ENCODE measurements around the gene ALPP.
"Not testable (repeated sequence)": the region's sequence is repeated elsewhere in the genome, so short reads cannot be mapped to it uniquely, and the experiment has no call there.

Gene ALPP

GRCh38 chr2:232407428-232408150, 29.0 kb downstream of the ALPP start:
- DNase-seq, result not testable (repeated sequence)

- DNase-seq, result not testable (repeated sequence)
Observed at GRCh38 chr2:232408269-232408668, 29.7 kb downstream of the ALPP start.

- DNase-seq, result not testable (repeated sequence)
Observed at GRCh38 chr2:232409617-232410016, 31.1 kb downstream of the ALPP start.

DNA sequence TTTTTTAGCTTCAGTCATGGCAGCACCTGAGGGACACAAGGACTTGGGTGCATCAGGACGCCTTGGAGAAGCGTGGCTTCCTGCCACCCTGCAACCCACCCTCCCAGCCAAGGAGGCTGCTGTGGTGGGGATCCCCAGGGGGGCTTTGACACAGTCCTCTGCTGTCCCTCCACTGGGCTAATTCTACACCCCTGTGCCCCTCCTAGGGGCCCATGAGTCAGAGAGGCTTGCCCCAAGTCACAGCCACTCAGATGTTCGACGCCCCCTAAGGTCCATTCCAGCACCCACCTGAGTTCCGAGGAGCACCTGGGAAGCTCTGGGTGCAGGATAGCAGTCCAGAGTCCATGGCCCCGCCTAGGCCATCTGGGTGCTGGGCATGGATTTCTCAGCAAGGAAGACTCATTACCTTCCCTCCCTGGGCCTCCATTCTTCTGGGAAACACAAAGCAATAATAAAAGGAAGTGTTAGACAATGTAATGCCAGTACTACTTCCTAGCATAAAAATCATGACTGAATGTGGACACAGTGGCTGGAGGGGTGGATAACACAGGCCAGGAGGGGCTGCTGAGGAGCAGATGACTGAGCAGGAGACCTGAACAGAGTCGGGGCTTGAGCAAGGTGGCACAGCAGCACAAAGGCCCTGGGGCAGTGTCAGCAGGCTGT, 31.8 kb downstream of the ALPP start:
- no peak for DNase-seq

DNA sequence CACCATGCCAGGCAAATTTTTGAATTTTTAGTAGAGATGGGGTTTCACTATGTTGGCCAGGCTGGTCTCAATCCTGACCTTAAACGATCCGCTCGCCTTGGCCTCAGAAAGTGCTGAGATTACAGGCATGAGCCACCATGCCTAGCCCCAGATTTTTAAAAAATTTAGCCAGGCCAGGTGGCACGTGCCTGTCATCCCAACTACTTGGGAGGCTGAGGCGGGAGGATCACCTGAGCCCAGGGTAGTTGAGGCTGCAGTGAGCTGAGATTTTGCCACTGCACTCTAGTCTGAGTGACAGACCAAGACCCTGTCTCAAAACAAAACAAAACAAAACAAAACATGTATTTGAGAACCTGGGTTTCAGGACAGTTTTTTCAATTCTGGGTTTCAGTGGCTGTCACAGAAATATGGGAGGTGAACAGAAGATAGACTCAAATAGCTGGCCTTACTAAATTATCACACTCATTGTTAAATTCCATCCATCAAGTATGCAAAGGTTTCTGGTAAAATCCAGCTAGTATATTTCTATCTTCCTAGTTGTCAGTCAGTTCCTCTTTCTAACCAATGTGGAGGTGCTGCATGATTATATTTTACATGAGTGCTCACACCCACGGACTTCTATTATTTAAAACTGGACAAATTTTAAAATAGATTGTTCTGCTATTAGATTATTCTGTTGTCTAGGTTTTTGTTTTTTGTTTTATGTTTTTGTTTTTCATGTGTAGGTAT, 33.5 kb downstream of the ALPP start:
- no peak for DNase-seq

DNA sequence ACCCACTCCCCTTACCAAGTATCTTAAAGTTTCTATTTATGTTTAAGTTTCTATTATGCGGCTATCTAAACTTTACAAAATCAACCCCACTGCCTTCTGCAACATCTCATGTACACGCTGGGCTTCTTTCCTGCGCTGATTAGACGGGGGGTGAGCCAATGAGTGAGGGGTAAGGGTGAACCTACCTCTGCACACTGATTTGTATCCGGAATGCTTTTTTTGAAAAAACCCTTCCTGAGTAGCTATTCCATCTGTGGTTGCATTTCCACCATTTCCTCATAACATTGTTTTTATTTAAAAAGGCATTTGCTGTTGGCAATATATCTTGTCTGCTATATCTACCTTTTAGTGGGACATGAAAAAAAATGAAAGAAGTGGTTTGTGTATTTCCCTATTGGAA, 34.4 kb downstream of the ALPP start:
- no peak for DNase-seq

DNA sequence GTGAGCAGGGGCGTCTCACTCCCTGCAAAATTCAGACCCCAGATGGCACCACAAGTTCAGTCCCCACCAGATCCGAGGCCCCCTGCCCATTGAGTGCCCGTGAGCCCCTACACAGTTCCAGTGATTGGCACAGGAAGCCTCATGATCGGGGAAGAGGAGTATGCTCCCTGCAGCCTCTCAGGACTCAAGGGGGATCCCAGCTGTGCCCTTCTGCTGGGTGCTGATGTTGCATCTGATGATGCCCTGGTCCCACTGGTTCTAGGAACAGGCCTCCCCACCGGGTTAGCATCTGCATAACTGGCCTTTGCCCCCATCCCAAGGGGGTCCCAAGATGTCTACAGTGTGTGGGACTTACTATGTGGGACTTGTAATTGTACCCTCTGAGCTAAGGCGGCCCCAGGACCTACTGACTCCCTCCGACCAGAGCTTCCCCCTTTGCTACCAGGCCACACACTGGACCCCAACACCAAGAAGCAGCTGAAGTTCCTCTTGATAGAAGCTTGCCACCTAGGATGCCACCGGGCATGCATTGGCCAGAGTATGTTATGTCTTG, 36.7 kb downstream of the ALPP start:
- DNase-seq, result no peak

DNA sequence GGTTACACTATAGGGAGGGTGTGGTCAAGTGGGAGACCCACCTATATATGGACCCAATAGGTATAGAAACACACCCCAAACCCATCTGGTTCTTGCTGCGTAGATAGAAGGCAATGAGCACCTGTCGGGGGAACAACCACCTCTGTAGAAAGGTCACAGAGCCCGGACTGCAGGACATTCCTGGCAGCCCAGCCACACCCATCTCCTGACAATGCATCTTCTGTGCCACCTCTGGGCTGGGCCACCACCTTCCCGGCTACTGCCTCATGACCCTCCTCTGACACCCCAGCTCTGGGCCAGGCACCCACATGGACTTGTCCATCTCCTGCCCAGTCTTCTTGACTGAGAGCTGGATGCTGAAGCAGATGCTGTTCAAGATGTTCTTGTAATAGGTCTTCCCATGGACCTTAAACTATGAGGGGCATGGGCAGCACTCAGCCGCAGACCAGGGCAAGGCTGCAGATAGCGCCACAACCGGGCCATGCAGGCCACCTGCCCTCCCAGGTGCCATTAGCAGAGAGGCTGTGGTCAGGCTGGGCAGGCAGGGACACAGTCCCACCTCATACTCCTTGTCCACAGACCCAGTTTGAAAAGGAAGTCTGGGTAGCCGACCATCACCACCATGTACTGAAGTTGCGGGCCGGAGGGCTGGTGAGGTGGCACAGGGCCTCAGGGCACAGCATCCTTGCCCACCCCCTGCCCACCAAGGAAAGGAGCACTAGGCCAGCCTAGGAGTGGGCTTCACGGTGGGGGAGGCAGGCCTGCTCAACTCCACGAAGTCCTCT, 37.4 kb downstream of the ALPP start:
- DNase-seq, result no peak

GRCh38 chr2:232416521-232417470, 38.2 kb downstream of the ALPP start:
- DNase-seq, result no peak

GRCh38 chr2:232417489-232417888, 38.9 kb downstream of the ALPP start:
- no peak for DNase-seq

DNA sequence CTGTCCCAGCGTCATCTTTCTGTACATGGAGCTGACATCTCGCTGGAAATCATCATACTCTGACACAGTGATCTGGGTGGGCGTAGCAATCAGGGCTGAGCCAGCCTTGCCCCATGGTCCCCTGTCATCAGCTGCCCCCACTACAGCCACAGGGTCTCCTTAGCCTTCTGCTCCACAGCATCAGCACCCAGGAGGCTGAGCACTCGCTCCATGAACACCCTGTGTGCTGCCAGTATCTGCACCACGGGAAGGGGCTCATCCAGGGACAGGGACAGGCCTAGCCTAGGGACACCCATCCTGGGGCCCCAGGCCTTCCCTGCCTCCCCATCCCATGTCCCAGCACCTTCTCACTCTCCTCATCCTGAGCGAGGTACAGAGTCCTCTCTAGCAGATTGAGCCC, 39.5 kb downstream of the ALPP start:
- no peak for DNase-seq

DNA sequence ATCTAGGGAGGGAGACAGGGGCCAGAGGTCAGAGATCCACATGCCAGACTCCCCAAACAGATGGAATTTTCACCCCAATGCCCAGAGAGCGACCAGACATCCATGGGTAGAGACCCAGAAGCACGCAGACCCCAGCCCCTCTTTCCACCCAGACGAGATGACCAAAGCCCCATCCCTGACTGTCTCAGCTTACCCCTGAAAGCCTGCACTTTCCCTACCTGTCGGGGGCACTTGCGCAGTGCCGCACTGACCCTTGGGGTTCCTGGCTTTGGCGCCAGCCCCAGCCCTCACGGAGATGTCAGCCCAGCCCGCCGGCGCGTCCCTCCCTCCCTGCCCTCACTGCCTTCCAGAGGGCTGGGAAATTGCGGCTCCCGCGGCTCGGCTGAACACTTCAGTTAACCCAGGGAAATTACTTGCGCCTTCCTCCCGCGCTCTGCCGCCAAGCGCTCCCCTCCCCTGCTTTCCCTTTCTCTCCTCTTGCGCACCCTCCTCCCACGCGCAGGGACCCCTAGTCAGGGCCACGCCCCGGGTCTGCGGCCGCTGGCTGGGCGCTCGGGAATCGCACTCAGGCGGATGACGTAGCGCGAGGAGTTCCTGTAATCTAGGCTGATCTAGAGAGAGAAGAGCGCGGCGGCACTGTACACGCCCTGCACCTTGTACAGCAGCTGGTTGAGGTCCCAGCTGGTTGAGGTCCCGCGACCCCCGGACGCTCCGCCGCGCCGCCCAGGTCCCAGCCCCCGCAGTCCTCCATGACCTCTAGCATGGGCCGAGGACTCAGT, 40.1 kb downstream of the ALPP start:
- DNase-seq, result peak; percentile 6

DNA sequence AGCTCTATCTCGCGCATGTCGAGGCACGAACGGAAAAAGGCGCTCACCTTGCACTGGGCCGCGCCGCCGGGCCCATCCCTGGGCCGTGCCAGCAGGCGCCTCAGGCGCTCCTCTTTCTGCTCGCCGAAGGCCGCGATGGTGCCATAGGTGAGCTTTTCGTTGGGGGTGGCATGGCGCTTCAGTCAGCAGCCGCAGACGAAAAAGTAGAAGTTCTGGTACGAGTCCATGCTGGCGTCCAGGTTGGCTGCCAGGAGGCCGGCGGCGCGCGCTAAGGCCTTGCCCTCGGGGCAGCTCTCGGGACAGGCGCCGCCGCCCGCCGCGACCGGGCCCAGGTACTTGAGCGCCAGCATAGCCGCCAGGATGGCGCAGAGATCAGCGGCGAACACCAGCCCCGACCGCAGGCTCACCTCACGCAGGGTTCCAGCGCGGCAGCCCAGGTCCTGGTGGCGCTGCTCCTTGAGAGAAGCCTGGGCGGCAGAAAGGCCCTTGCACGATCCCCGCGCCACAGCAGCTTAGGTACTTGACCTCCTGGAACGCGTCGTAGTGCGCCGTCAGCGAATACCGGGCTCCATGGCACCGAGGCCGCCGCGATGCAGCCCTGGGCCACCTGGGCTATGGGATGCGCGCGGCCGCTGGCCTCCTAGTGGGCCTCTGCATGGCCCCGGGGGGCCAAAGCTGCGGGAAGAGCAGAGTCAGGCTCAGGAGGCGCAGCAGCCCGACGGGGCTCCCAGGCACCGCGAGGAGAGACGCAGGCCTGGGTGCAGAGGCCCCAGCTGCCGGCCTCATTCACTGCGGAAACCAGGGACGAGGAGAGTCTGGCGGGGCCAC, 40.9 kb downstream of the ALPP start:
- no peak for DNase-seq

DNA sequence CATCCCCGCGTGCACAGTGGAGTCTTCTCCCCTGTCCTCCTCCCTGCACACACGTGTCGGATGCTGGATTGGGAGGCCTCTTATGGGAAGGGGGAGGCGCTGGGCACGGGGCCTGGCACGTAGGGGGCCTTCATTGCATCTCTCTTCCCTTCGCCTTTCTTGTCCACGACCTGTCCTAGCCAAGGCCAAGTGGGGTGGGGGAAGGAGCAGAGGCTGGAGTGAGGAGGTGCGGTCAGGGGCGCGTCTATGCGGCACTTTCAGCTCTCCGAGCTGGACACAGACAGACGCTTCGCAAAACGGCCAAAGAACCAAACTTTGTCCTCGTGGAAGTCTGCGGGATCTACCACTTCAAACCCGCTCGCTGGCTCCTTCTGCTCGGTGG, 41.5 kb downstream of the ALPP start:
- DNase-seq, result no peak

GRCh38 chr2:232420463-232421188, 42.1 kb downstream of the ALPP start:
- peak; percentile 75 for DNase-seq

DNA sequence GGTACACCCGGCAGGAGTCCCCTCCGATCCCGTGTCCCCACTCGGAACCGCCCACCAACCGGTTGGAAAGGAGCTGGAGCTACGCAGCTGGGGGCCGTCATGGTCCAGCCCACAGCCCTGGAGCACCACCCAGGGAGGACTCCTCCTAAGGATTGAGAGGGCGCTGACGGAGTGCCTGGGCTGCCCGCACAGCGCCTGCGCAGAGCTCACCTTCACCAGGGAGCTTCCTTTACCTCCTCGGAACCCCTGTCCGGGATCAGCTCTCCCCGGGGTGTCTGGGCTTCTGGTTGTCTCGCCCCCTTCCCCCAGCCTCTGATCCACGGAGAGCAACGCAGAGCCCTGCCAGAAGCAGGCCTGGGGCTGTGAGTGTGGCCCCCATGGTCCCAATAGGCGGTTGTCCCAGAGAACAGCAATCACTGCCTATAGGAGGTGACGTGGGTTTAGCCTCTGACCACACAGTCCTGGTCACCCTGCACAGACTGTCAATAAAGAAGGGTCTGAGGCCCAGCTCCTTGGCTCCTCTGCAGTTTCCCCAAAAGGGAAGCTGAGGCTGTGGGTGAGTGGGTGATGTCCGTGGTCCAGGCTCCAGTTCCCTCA, 42.7 kb downstream of the ALPP start:
- DNase-seq, result no peak

- no peak for DNase-seq
Observed at GRCh38 chr2:232422051-232422450, 43.5 kb downstream of the ALPP start.

GRCh38 chr2:232422996-232423395, 44.4 kb downstream of the ALPP start:
- DNase-seq, result not testable (repeated sequence)

- not testable (repeated sequence) for DNase-seq
Observed at GRCh38 chr2:232423407-232423806, 44.9 kb downstream of the ALPP start.
